Mesodermal cell (in vitro differentiated cells): ENCODE data around the gene BIRC6.

Experiments used
- H3K27ac ChIP-seq: 2 replicates; pipeline ENCODE4 v1.7.0; 2013; ENCODE audit warnings: mild to moderate bottlenecking, low read depth, low read length, moderate library complexity; ENCODE audit not compliant: severe bottlenecking
- H3K36me3 ChIP-seq: 2 replicates; pipeline ENCODE4 v1.7.1; 2013; ENCODE audit warnings: mild to moderate bottlenecking, low read length, moderate library complexity; ENCODE audit not compliant: control insufficient read depth, insufficient read depth
- H3K4me1 ChIP-seq: one replicate; pipeline ENCODE4 v1.7.1; 2013; ENCODE audit warnings: mild to moderate bottlenecking, low read length; ENCODE audit not compliant: insufficient read depth, control insufficient read depth, poor library complexity, severe bottlenecking
- H3K4me3 ChIP-seq: 2 replicates; pipeline ENCODE4 v1.7.0; 2013; ENCODE audit warnings: low read length, control low read depth, mild to moderate bottlenecking; ENCODE audit not compliant: insufficient read depth, poor library complexity, severe bottlenecking; ENCODE audit errors: extremely low read depth
- H3K9me3 ChIP-seq: 2 replicates; pipeline ENCODE4 v1.7.1; 2013; ENCODE audit warnings: mild to moderate bottlenecking, low read length, moderate library complexity; ENCODE audit not compliant: control insufficient read depth
- WGBS, 2 experiments: methylation state at CpG; one replicate each; pipeline ENCODE4 v1.1.5; 2013; ENCODE audit warnings: missing lambda C conversion rate in 2 of 2; ENCODE audit not compliant: insufficient coverage in 2 of 2; 5-methylcytosine and 5-hydroxymethylcytosine counted together

Gene BIRC6

GRCh38 chr2:32553829-32554432 is 197.1 kb downstream of the BIRC6 start:
- H3K4me1 ChIP-seq = no peaks in the 10 kb centered on the region
- no peak overlapping the region for H3K4me3 ChIP-seq
- WGBS, 2 experiments = no CpG with 5 or more reads among the region's 2 CpGs
- H3K27ac ChIP-seq = no peak overlapping the region
- peaks cover 7% of the 10 kb centered on the region for H3K36me3 ChIP-seq
- no peaks in the 10 kb centered on the region for H3K9me3 ChIP-seq

- H3K4me3 ChIP-seq = no peak overlapping the region
- peaks cover 11% of the 10 kb centered on the region for H3K36me3 ChIP-seq
- no peaks in the 10 kb centered on the region for H3K4me1 ChIP-seq
- no peaks in the 10 kb centered on the region for H3K9me3 ChIP-seq
- no peak overlapping the region for H3K27ac ChIP-seq
- 92 to 95% methylated on average over 2 of the region's 2 CpGs for WGBS, 2 experiments
Measured at GRCh38 chr2:32558492-32558891, 201.7 kb downstream of the BIRC6 start.

- Histone ChIP-seq H3K4me1 (no peaks in the 10 kb centered on the region), H3K4me3 (no peak overlapping the region), H3K36me3 (peaks cover 16% of the 10 kb centered on the region), H3K9me3 (no peaks in the 10 kb centered on the region), H3K27ac (no peak overlapping the region)
- WGBS, 2 experiments = 89 to 100% methylated on average over 2 to 3 of the region's 3 CpGs
Measured at GRCh38 chr2:32559136-32559535, 202.3 kb downstream of the BIRC6 start.

GRCh38 chr2:32562906-32563305 is 206.1 kb downstream of the BIRC6 start:
- Histone ChIP-seq H3K9me3 (peaks cover 9% of the 10 kb centered on the region), H3K27ac (no peak overlapping the region), H3K4me1 (no peaks in the 10 kb centered on the region), H3K36me3 (peaks cover 36% of the 10 kb centered on the region), H3K4me3 (no peak overlapping the region)
- WGBS, 2 experiments = 100% methylated on average over 2 to 3 of the region's 4 CpGs

GRCh38 chr2:32564417-32565035 is 207.7 kb downstream of the BIRC6 start:
- no peaks in the 10 kb centered on the region for H3K4me1 ChIP-seq
- peaks cover 47% of the 10 kb centered on the region for H3K36me3 ChIP-seq
- WGBS, 2 experiments = 50% methylated on average over 1 of the region's 2 CpGs; no CpG with 5 or more reads in 1 of the 2 experiments
- H3K27ac ChIP-seq = no peak overlapping the region
- H3K4me3 ChIP-seq = no peak overlapping the region
- peaks cover 9% of the 10 kb centered on the region for H3K9me3 ChIP-seq

GRCh38 chr2:32565902-32566301 is 209.1 kb downstream of the BIRC6 start:
- H3K36me3 ChIP-seq = peaks cover 47% of the 10 kb centered on the region
- no CpG with 5 or more reads among the region's 1 CpG for WGBS, 2 experiments

GRCh38 chr2:32572030-32572429 is 215.2 kb downstream of the BIRC6 start:
- H3K9me3 ChIP-seq = no peaks in the 10 kb centered on the region
- H3K4me1 ChIP-seq = peaks cover 5% of the 10 kb centered on the region
- peaks cover 44% of the 10 kb centered on the region for H3K36me3 ChIP-seq
- no peak overlapping the region for H3K4me3 ChIP-seq
- 83 to 100% methylated on average over 1 of the region's 3 CpGs for WGBS, 2 experiments
- no peak overlapping the region for H3K27ac ChIP-seq

More at GRCh38 chr2:32565902-32566301, 209.1 kb downstream of the BIRC6 start:
- Histone ChIP-seq H3K27ac (no peak overlapping the region), H3K4me1 (no peaks in the 10 kb centered on the region), H3K4me3 (no peak overlapping the region), H3K9me3 (peaks cover 9% of the 10 kb centered on the region)

- H3K4me3 ChIP-seq = no peak overlapping the region
- H3K36me3 ChIP-seq = peaks cover 37% of the 10 kb centered on the region
- 83 to 100% methylated on average over 1 of the region's 2 CpGs for WGBS, 2 experiments
- no peak overlapping the region for H3K27ac ChIP-seq
- H3K9me3 ChIP-seq = no peaks in the 10 kb centered on the region
- peaks cover 5% of the 10 kb centered on the region for H3K4me1 ChIP-seq
Measured at GRCh38 chr2:32572737-32573136, 215.9 kb downstream of the BIRC6 start.

- peak overlapping the region; percentile 31 for H3K27ac ChIP-seq
- no peaks in the 10 kb centered on the region for H3K9me3 ChIP-seq
- H3K4me3 ChIP-seq = no peak overlapping the region
- no peaks in the 10 kb centered on the region for H3K4me1 ChIP-seq
- peaks cover 20% of the 10 kb centered on the region for H3K36me3 ChIP-seq
- WGBS, 2 experiments = 100% methylated on average over 1 of the region's 3 CpGs; no CpG with 5 or more reads in 1 of the 2 experiments
Measured at GRCh38 chr2:32591669-32592463, 235.0 kb downstream of the BIRC6 start.

GRCh38 chr2:32594573-32594972 is 237.8 kb downstream of the BIRC6 start:
- H3K36me3 ChIP-seq = peaks cover 32% of the 10 kb centered on the region
- no peak overlapping the region for H3K27ac ChIP-seq
- no peak overlapping the region for H3K4me3 ChIP-seq
- no peaks in the 10 kb centered on the region for H3K9me3 ChIP-seq
- H3K4me1 ChIP-seq = no peaks in the 10 kb centered on the region
- 79 to 100% methylated on average over 1 to 2 of the region's 3 CpGs for WGBS, 2 experiments
